GM10248 (cell line): ENCODE measurements around the gene SPEN.
"Not testable (repeated sequence)": the region's sequence is repeated elsewhere in the genome, so short reads cannot be mapped to it uniquely, and the experiment has no call there.

Experiments
- CTCF ChIA-PET: fragments of 300-600 bp; sonication (Branson Sonifier 250); formaldehyde crosslinking; extraction: SDS; loops from one replicate; lab custom pipeline; 2021; ENCODE audit warnings: antibody characterized with exemption; lab: Yijun Ruan, JAX
- POLR2A ChIA-PET: fragments of 350-650 bp; sonication (Branson Sonifier 250); formaldehyde crosslinking; extraction: SDS; loops from one replicate; lab custom pipeline; 2020; ENCODE audit warnings: antibody characterized with exemption; lab: Yijun Ruan, JAX
- DNase-seq: peaks from one replicate; pipeline ENCODE4 v3.0.0; 2012; ENCODE audit errors: extremely low spot score
- TF ChIP-seq, protein P1 (sequence below): IDR thresholded peaks from 2 replicates; pipeline ENCODE4 v1.5.1; 2012; ENCODE audit warnings: mild to moderate bottlenecking, low read depth; ENCODE audit errors: extremely low read depth, missing control alignments, control extremely low read depth

Gene SPEN

GRCh38 chr1:15804060-15804459 is 43.4 kb upstream of the SPEN start:
- CTCF ChIA-PET = interaction anchor here (0.8 to 2.0 kb wide), 10 partner anchors 10 to 251 kb away, joined by 3 to 9 read pairs (median 6); no protein-coding TSS in a partner anchor

GRCh38 chr1:15807121-15807520 is 40.4 kb upstream of the SPEN start:
- CTCF ChIA-PET = interaction anchor here (1.9 to 2.4 kb wide), 2 partner anchors 11 to 15 kb away, joined by 5 to 9 read pairs; no protein-coding TSS in a partner anchor
- POLR2A ChIA-PET = no interaction called here
- no peak for DNase-seq
- TF ChIP-seq, protein P1, sequence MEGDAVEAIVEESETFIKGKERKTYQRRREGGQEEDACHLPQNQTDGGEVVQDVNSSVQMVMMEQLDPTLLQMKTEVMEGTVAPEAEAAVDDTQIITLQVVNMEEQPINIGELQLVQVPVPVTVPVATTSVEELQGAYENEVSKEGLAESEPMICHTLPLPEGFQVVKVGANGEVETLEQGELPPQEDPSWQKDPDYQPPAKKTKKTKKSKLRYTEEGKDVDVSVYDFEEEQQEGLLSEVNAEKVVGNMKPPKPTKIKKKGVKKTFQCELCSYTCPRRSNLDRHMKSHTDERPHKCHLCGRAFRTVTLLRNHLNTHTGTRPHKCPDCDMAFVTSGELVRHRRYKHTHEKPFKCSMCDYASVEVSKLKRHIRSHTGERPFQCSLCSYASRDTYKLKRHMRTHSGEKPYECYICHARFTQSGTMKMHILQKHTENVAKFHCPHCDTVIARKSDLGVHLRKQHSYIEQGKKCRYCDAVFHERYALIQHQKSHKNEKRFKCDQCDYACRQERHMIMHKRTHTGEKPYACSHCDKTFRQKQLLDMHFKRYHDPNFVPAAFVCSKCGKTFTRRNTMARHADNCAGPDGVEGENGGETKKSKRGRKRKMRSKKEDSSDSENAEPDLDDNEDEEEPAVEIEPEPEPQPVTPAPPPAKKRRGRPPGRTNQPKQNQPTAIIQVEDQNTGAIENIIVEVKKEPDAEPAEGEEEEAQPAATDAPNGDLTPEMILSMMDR = no peak

More at GRCh38 chr1:15804060-15804459, 43.4 kb upstream of the SPEN start:
- POLR2A ChIA-PET = no interaction called here
- no peak for DNase-seq
- TF ChIP-seq, protein P1 = no peak

DNA sequence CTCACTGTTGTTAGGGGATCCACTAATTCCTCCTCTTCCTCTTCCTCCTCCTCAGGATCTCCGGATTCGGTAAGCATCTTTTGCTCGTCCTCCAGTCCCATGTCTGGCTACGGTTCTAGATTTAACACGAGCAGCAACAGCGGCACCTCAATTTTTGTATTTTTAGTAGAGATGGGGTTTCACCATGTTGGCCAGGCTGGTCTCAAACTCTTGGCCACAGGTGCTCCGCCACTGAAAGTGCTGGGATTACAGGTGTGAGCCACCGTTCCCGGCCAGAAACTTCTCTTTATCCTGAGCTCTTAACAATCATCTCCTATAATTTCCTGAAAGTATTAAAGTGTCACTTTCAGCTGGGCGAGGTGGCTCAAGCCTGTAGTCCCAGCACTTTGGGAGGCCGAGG is 40.0 kb upstream of the SPEN start, which contains the start of gene UQCRHL:
UQCRHL (minus strand) TSS at position 101 of the 400 bp plus-strand sequence; CDS start at position 101, 0 bp downstream.
- CTCF ChIA-PET = interaction anchor here (1.2 to 2.4 kb wide), 3 partner anchors 10 to 187 kb away, joined by 3 to 9 read pairs (median 5); no protein-coding TSS in a partner anchor
- POLR2A ChIA-PET, DNase-seq: not testable (repeated sequence)

DNA sequence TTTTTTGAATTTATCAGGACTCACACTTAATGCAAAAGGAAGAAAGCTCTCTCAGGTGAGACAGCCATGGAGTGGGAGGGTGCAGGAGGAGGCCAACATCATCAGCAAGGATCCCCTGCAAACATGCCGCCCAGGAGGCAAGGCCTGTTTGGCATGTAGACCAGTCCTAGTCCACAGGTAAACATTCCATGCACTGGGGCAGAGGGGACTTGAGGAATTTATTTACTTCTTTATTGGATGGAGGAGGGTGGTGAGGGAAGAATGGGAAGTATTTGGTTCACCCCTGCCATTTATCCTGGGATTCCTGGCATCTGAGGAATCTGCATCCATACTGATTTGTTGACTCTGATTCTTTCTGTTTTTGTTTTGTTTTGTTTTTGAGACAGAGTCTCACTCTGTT is 38.6 kb upstream of the SPEN start:
- TF ChIP-seq, protein P1 = no peak
- ChIA-PET CTCF (interaction anchor here (1.9 to 2.4 kb wide), 2 partner anchors 9 to 17 kb away, joined by 5 to 9 read pairs; no protein-coding TSS in a partner anchor), POLR2A (no interaction called here)
- no peak for DNase-seq

- CTCF ChIA-PET = no interaction called here
- TF ChIP-seq, protein P1 = no peak
- no peak for DNase-seq
- POLR2A ChIA-PET = no interaction called here
Observed at GRCh38 chr1:15810073-15810472, 37.4 kb upstream of the SPEN start.

DNA sequence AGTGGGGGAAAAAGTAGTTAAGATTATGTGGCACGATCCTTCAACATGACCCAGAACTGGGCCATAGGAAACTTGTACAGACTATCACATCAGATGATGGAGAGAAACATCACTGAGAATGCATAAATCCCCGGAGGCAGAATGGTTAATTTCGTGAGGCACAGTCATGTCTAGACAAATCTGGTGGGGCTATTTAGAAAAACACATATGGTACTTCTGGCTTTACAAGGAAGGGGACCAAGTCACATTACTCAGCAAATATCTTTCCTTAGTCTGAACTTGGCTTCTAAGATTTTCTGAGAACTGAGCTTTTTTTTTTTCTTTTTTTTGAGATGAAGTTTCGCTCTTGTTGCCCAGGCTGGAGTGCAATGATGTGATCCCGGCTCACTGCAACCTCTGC is 30.8 kb upstream of the SPEN start:
- CTCF ChIA-PET = interaction anchor here (1.0 to 2.5 kb wide), 8 partner anchors 13 to 193 kb away, joined by 4 to 8 read pairs (median 6); no protein-coding TSS in a partner anchor
- TF ChIP-seq, protein P1 = no peak
- POLR2A ChIA-PET = no interaction called here
- no peak for DNase-seq

- DNase-seq = no peak
- TF ChIP-seq, protein P1 = no peak
- POLR2A ChIA-PET = no interaction called here
- CTCF ChIA-PET = interaction anchor here (1.6 kb wide), 1 partner anchor 29 kb away, joined by 4 read pairs; no protein-coding TSS in a partner anchor
Observed at GRCh38 chr1:15820478-15820877, 27.0 kb upstream of the SPEN start.
